A549 (cell line): ENCODE measurements around the gene PKD1. TPM values are rescaled to one million over a fixed set of nuclear protein-coding genes. Genes with fewer than 3 reads are reported as not detected.

Source experiments
- ATAC-seq, 2 experiments: fragments of 200-7000 bp in 1 of 2; fragments of >200 bp in 1 of 2; cut with Nextera tagmentation in 1 of 2; cut with Tn5 transposase in 1 of 2; 3 replicates each; pipeline versions ENCODE4 v1.8.0 to v1.9.1; 2018 to 2020; ENCODE audit warnings: mild to moderate bottlenecking in 1 of 2, moderate library complexity in 1 of 2
- CTCF ChIA-PET: fragments of 300-600 bp; sonication (Branson Sonifier 250); formaldehyde crosslinking; extraction: SDS; loops from one replicate; lab custom pipeline; 2021; ENCODE audit warnings: antibody characterized with exemption, inconsistent platforms; lab: Yijun Ruan, JAX
- POLR2A ChIA-PET: fragments of 350-600 bp; formaldehyde crosslinking; extraction: SDS; loops from one replicate; lab custom pipeline; 2021; ENCODE audit warnings: antibody characterized with exemption, inconsistent platforms; lab: Yijun Ruan, JAX
- DNase-seq, 2 experiments: peaks; one replicate each; pipeline versions ENCODE4 v3.0.0 to v3.0.0-alpha.2; 2011 to 2016; ENCODE audit warnings: low read depth in 1 of 2, low spot score in 1 of 2
- FAIRE-seq: peaks from 2 replicates; lab custom pipeline; 2011; peaks lifted over from hg19 to GRCh38; lab: Jason Lieb, UNC
- H3K27ac ChIP-seq, 2 experiments: fragments of >200 bp; sonication (Bioruptor Twin); formaldehyde crosslinking; 3 replicates each; pipeline ENCODE4 v1.5.1; 2016 to 2017
- H3K4me1 ChIP-seq: fragments of >200 bp; sonication (Bioruptor Twin); formaldehyde crosslinking; 3 replicates; pipeline ENCODE4 v1.6.1; 2016
- H3K4me2 ChIP-seq: fragments of >200 bp; sonication (Bioruptor Twin); formaldehyde crosslinking; 3 replicates; pipeline ENCODE4 v1.6.1; 2016
- H3K4me3 ChIP-seq: fragments of >200 bp; sonication (Bioruptor Twin); formaldehyde crosslinking; 3 replicates; pipeline ENCODE4 v1.5.1; 2016
- H3K9me3 ChIP-seq: fragments of >200 bp; sonication (Bioruptor Twin); formaldehyde crosslinking; 3 replicates; pipeline ENCODE4 v1.6.1; 2016
- CBX2 ChIP-seq: fragments of 200-600 bp; sonication (generic); IDR thresholded peaks from 2 replicates; pipeline ENCODE4 v1.6.1; 2016; ENCODE audit warnings: low read depth, mild to moderate bottlenecking, borderline replicate concordance
- EHMT2 ChIP-seq: fragments of 200-600 bp; sonication (generic); IDR thresholded peaks from 2 replicates; pipeline ENCODE4 v1.6.1; 2016; ENCODE audit warnings: antibody characterized with exemption, low read depth, mild to moderate bottlenecking, moderate library complexity
- ESRRA ChIP-seq: fragments of 150-350 bp; IDR thresholded peaks from 2 replicates; pipeline ENCODE4 v1.6.1; 2014; ENCODE audit warnings: mild to moderate bottlenecking, low read length, borderline replicate concordance
- FOSB ChIP-seq: fragments of 250-450 bp; sonication (Bioruptor Pico); IDR thresholded peaks from 2 replicates; pipeline ENCODE4 v1.5.0; 2020; ENCODE audit warnings: mild to moderate bottlenecking, moderate library complexity
- FOSL2 ChIP-seq, 2 experiments: fragments of 450-650 bp in 1 of 2; fragments of >200 bp in 1 of 2; sonication (Bioruptor Twin) in 1 of 2; formaldehyde crosslinking; IDR thresholded peaks; 2 replicates each; pipeline versions ENCODE4 v1.5.0 to v1.6.1; 2016 to 2020; ENCODE audit warnings: mild to moderate bottlenecking in 1 of 2, moderate library complexity in 1 of 2
- HOXA7 ChIP-seq: fragments of 250-450 bp; sonication (Bioruptor Pico); IDR thresholded peaks from 2 replicates; pipeline ENCODE4 v1.5.0; 2020; ENCODE audit warnings: mild to moderate bottlenecking, moderate library complexity
- HOXB5 ChIP-seq: fragments of 250-450 bp; sonication (Bioruptor Pico); IDR thresholded peaks from 2 replicates; pipeline ENCODE4 v1.5.0; 2020; ENCODE audit warnings: mild to moderate bottlenecking, moderate library complexity
- JUN ChIP-seq, 2 experiments: fragments of >200 bp; sonication (Bioruptor Twin); formaldehyde crosslinking; IDR thresholded peaks; 2 replicates in 1 of 2; 3 replicates in 1 of 2; pipeline ENCODE4 v1.6.1; 2016 to 2017
- KDM1A ChIP-seq: fragments of 200-600 bp; sonication (generic); IDR thresholded peaks from 2 replicates; pipeline ENCODE4 v1.6.1; 2016; ENCODE audit warnings: low read depth, mild to moderate bottlenecking
- KDM5A ChIP-seq: fragments of 200-600 bp; sonication (generic); IDR thresholded peaks from 2 replicates; pipeline ENCODE4 v1.6.1; 2016; ENCODE audit warnings: antibody characterized with exemption, mild to moderate bottlenecking
- NR3C1 ChIP-seq: fragments of >200 bp; sonication (Bioruptor Twin); formaldehyde crosslinking; IDR thresholded peaks from 3 replicates; pipeline ENCODE4 v1.6.1; 2017
- POLR2AphosphoS2 ChIP-seq: conservative IDR thresholded peaks from 2 replicates; pipeline ENCODE4 v1.6.1; 2012; ENCODE audit warnings: low read length, improper control_type of control experiment, inconsistent platforms
- SMC3 ChIP-seq: fragments of >200 bp; sonication (Bioruptor Twin); formaldehyde crosslinking; IDR thresholded peaks from 3 replicates; pipeline ENCODE4 v1.6.1; 2018; ENCODE audit warnings: inconsistent platforms
- ZFP36 ChIP-seq: fragments of 450-650 bp; IDR thresholded peaks from 2 replicates; pipeline ENCODE4 v1.6.1; 2014; ENCODE audit warnings: borderline replicate concordance; ENCODE audit not compliant: partially characterized antibody
- ZNF302 ChIP-seq: fragments of 250-450 bp; sonication (Bioruptor Pico); IDR thresholded peaks from 2 replicates; pipeline ENCODE4 v1.9.0; 2021; ENCODE audit warnings: inconsistent platforms, mild to moderate bottlenecking, moderate library complexity
- ZSCAN20 ChIP-seq: fragments of 250-450 bp; sonication (Bioruptor Pico); IDR thresholded peaks from 2 replicates; pipeline ENCODE4 v1.8.0; 2022; ENCODE audit warnings: mild to moderate bottlenecking, moderate library complexity
- WGBS: methylation state at CpG from one replicate; pipeline ENCODE4 v1.1.6; 2017; ENCODE audit errors: missing lambda C conversion rate; 5-methylcytosine and 5-hydroxymethylcytosine counted together
- polyA plus RNA-seq, 4 experiments: library from polyadenylated mRNA; depleted of rRNA in 3 of 4; stranded (reverse); fragments of >200 nt; fragmentation: RNase III in 1 of 4; extraction: RNeasy Plus Mini Kit Qiagen cat#74134 plus additional on column Dnase treatment in 1 of 4; gene quantifications; 2 replicates in 3 of 4; 3 replicates in 1 of 4; pipeline ENCODE4 v1.2.3, GENCODE V29; 2011 to 2017
- TF ChIP-seq, protein P1 (sequence below): fragments of 200-600 bp; sonication (generic); IDR thresholded peaks from 2 replicates; pipeline ENCODE4 v1.6.1; 2016; ENCODE audit warnings: antibody characterized with exemption, mild to moderate bottlenecking, moderate library complexity
- TF ChIP-seq, protein P2 (sequence below): fragments of 250-450 bp; sonication (Bioruptor Pico); IDR thresholded peaks from 2 replicates; pipeline ENCODE4 v1.5.0; 2021; ENCODE audit warnings: mild to moderate bottlenecking, moderate library complexity, borderline replicate concordance

The PKD1 gene
- polyA plus RNA-seq, 2 of the 4 experiments (the other 2 are of a cell fraction), result 11.5 to 39.2 TPM

DNA sequence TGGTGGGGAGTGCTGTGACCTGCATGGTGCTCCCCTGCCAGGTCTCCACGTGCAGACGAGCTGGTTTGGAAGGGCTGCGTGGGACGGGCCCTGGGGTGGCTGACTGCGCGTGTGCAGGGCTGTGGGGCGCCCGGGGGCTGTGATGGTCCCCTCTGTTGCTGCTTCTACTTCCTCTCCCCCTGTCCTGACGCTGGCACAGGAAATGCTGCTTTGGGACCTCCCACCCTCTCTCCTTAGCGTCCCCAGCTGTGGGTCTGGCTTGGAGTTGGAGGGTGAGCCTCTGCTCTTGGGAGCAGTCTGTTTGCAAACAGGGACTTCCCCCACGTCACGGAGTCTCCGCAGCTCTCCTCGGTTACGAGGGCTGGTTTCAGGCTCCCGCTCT, 52.7 kb downstream of the PKD1 start:
- DNase-seq, result no peak
- Histone ChIP-seq H3K4me3 (no peak overlapping the region), H3K4me1 (no peaks in the 10 kb centered on the region; the same call in 2 of the 3 replicates), H3K9me3 (no peaks in the 10 kb centered on the region), H3K4me2 (no peak overlapping the region), H3K27ac (no peak overlapping the region)
- no peak for FAIRE-seq
- CTCF ChIA-PET, result interaction anchor here (1.2 to 1.7 kb wide), 3 partner anchors 57 to 79 kb away, joined by 3 to 5 read pairs (median 3); no protein-coding TSS in a partner anchor
- no peak for ATAC-seq
- 92% methylated on average over 8 of the region's 16 CpGs for WGBS
- POLR2A ChIA-PET, result no interaction called here
- TF ChIP-seq KDM1A, result no peak
- TF ChIP-seq JUN (IDR thresholded peaks at IDR 0.05), result no peak
- no peak for TF ChIP-seq ZSCAN20 (CRISPR knock-in tag)
- TF ChIP-seq, protein P1, sequence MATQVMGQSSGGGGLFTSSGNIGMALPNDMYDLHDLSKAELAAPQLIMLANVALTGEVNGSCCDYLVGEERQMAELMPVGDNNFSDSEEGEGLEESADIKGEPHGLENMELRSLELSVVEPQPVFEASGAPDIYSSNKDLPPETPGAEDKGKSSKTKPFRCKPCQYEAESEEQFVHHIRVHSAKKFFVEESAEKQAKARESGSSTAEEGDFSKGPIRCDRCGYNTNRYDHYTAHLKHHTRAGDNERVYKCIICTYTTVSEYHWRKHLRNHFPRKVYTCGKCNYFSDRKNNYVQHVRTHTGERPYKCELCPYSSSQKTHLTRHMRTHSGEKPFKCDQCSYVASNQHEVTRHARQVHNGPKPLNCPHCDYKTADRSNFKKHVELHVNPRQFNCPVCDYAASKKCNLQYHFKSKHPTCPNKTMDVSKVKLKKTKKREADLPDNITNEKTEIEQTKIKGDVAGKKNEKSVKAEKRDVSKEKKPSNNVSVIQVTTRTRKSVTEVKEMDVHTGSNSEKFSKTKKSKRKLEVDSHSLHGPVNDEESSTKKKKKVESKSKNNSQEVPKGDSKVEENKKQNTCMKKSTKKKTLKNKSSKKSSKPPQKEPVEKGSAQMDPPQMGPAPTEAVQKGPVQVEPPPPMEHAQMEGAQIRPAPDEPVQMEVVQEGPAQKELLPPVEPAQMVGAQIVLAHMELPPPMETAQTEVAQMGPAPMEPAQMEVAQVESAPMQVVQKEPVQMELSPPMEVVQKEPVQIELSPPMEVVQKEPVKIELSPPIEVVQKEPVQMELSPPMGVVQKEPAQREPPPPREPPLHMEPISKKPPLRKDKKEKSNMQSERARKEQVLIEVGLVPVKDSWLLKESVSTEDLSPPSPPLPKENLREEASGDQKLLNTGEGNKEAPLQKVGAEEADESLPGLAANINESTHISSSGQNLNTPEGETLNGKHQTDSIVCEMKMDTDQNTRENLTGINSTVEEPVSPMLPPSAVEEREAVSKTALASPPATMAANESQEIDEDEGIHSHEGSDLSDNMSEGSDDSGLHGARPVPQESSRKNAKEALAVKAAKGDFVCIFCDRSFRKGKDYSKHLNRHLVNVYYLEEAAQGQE, result no peak
- TF ChIP-seq HOXA7 (CRISPR knock-in tag), result no peak
- TF ChIP-seq KDM5A, result no peak
- no peak for TF ChIP-seq POLR2AphosphoS2

DNA sequence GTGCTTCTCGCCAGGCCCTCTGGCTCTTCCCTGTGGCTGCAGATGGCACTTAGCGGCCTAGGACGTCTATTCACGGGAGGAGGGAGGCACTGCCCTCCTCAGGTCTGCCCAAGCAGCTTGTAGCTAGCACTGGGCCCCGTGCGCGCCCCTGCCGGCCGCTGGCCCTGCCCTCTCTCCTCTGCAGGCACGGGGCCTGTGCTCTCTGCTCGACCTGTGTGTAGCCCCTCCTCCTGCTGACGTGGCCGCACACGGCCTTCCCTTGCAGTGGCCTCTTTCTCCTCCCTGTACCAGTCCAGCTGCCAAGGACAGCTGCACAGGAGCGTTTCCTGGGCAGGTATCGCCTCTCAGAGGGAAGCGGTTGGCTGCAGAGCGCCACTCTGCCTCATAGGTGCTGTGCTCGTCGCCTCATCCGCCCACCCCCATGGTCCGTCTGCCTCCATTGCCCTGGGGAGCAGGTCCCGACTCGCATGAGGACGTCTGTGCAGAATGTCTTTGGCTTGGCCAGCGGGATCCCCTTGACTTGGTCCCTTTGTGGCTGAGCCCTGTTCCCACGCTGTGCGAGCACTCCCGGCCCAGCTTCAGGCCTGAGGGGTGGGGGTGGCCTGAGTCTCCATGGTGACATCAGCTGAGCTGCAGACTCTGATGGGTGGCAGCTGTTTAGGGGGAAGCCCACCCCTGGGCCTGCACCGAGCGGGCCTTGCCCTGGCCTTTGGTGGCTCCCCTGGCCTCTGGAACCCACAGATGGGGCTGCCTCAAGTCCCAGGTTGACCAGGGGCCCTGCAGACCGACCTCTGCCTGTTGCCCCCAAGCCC, 53.3 kb downstream of the PKD1 start:
- no peaks in the 10 kb centered on the region for H3K9me3 ChIP-seq
- H3K27ac ChIP-seq, result no peak overlapping the region
- FAIRE-seq (no peak), DNase-seq (peak in 1 of 2 experiments; percentile 36), ATAC-seq (peak in 1 of 2 experiments; percentile 5; a peak in 3 of 6 replicates)
- H3K4me2 ChIP-seq, result no peak overlapping the region
- H3K4me3 ChIP-seq, result no peak overlapping the region
- H3K4me1 ChIP-seq, result no peaks in the 10 kb centered on the region; the same call in 2 of the 3 replicates
- ChIA-PET CTCF (interaction anchor here (1.2 to 1.7 kb wide), 4 partner anchors 9 to 78 kb away, joined by 3 to 5 read pairs (median 3); no protein-coding TSS in a partner anchor), POLR2A (no interaction called here)
- whole genome bisulfite sequencing, result 90% methylated on average over 25 of the region's 32 CpGs
- TF ChIP-seq ZFP36 (no peak), HOXA7 (CRISPR knock-in tag) (no peak), NR3C1 (no peak), CBX2 (no peak), FOSB (CRISPR knock-in tag) (no peak), HOXB5 (CRISPR knock-in tag) (no peak), ZNF302 (no peak), SMC3 (no peak), EHMT2 (no peak), KDM5A (no peak), ESRRA (no peak), FOSL2 (IDR thresholded peaks at IDR 0.05) (no peak), FOSL2 (CRISPR knock-in tag; IDR thresholded peaks at IDR 0.05) (no peak)
- TF ChIP-seq, protein P2, sequence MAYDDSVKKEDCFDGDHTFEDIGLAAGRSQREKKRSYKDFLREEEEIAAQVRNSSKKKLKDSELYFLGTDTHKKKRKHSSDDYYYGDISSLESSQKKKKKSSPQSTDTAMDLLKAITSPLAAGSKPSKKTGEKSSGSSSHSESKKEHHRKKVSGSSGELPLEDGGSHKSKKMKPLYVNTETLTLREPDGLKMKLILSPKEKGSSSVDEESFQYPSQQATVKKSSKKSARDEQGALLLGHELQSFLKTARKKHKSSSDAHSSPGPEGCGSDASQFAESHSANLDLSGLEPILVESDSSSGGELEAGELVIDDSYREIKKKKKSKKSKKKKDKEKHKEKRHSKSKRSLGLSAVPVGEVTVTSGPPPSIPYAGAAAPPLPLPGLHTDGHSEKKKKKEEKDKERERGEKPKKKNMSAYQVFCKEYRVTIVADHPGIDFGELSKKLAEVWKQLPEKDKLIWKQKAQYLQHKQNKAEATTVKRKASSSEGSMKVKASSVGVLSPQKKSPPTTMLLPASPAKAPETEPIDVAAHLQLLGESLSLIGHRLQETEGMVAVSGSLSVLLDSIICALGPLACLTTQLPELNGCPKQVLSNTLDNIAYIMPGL (CRISPR knock-in tag), result no peak
